Activated CD4-positive, alpha-beta T cell treated with anti-CD3 and anti-CD28 coated beads, Interleukin-2, amount 50 U/mL, for 16 hours (primary cell): ENCODE measurements around the gene FKBP15.
A peak's percentile ranks its signal among the peaks of the same experiment; 100 is the strongest.

ENCODE experiments used
- DNase-seq: peaks from one replicate; pipeline ENCODE4 v3.0.0-alpha.2; 2020

Gene FKBP15

DNA sequence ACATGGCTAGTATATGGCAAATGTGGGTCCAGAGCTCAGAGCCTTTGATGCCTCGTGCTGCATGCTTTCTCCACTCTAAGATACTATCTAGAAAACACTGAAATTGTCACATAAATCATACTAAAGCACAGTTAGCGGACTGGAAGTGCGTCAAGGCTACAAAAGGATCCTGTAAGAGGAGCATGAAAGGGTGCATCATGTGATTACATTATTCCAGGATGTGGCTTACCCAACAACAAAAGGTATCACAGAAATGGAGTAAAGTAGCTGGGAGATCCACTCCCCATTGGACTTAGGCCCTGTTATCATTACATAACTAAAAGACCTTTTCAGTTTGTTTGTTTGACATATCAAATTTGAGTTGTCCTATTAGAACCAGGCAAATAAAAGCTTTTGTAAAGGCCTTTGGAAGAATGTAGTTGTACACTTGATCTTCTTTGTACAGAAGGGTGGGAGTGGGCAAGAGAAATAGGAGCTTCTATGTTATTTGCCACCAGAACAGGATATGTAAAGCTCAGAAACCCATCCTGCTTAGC lies 7.1 kb upstream of the FKBP15 start:
- DNase-seq, result no peak

- no peak for DNase-seq
Measured at GRCh38 chr9:113227436-113227835, 6.4 kb upstream of the FKBP15 start.

DNA sequence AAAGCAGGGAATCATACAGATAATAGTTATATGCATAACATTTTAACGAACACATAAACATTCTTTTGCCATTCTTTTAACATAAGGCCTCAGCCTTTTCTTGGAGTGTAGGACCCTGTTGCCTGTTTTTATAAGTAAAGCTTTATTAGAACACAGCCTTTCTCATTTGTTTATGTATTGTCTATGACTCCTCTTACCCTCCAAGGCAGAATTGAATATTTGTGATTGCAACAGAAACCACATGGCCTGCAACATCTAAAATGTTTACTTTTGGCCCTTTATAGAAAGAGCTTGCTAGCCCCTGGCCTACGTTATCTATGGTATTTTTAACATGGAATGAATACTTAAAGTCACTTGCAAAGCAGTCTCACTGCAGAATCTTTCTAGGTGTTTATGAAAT lies 2.9 kb upstream of the FKBP15 start:
- no peak for DNase-seq

- DNase-seq, result no peak
Measured at GRCh38 chr9:113222482-113222841, 1.4 kb upstream of the FKBP15 start.

GRCh38 chr9:113221800-113222481 lies 864 bp upstream of the FKBP15 start:
- no peak for DNase-seq

DNA sequence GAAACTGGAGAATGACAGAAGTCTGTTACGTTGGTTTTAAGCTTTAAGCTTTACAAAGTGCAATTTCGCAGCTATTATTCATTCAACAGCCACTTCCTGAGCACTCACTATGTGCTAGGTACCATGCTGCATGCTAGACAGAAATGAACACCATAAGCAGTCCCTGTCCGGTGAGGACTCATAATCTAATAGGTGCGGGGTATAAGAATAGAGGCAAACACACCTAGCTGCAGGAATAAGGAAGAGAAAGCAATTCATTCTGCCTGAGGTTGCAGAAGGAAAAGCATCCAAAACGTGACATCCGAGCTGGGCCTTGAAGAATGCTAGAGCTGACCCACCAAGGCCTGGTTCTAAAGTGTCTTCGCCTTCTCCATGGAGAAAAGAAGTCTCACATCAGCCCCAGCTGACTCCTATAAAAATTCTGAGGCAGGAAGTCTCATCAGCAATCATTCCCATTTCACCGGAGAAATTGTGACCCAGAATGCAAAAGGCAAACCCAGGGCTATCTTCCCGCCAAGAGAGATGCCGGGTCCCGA lies 542 bp downstream of the FKBP15 start:
- peak; percentile 35 for DNase-seq

GRCh38 chr9:113219969-113220368 lies 1.1 kb downstream of the FKBP15 start:
- peak; percentile 79 for DNase-seq

GRCh38 chr9:113219186-113219936 lies 1.7 kb downstream of the FKBP15 start:
- no peak for DNase-seq

- DNase-seq, result no peak
Measured at GRCh38 chr9:113216406-113216805, 4.7 kb downstream of the FKBP15 start.

DNA sequence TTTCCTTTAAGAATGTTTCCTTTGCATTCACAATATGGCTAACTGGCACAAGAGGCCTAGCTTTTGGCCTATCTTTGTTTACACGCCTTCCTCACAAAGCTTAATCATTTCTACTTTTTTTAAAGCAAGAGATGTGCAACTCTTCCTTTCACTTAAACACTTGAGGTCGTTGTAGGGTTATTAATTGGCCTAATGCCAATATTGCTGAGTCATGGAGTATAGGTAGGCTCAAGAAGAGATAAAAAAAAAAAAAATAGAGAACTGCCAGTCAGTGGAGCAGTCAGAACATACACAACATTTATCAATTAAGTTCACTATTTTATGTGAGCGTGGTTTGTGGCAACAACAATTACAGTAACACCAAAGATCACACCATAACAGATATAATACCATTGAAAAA lies 5.9 kb downstream of the FKBP15 start:
- DNase-seq, result no peak

GRCh38 chr9:113210815-113211214 lies 10.3 kb downstream of the FKBP15 start:
- no peak for DNase-seq

GRCh38 chr9:113205861-113206260 lies 15.2 kb downstream of the FKBP15 start:
- DNase-seq, result no peak

GRCh38 chr9:113205432-113205831 lies 15.6 kb downstream of the FKBP15 start:
- no peak for DNase-seq

DNA sequence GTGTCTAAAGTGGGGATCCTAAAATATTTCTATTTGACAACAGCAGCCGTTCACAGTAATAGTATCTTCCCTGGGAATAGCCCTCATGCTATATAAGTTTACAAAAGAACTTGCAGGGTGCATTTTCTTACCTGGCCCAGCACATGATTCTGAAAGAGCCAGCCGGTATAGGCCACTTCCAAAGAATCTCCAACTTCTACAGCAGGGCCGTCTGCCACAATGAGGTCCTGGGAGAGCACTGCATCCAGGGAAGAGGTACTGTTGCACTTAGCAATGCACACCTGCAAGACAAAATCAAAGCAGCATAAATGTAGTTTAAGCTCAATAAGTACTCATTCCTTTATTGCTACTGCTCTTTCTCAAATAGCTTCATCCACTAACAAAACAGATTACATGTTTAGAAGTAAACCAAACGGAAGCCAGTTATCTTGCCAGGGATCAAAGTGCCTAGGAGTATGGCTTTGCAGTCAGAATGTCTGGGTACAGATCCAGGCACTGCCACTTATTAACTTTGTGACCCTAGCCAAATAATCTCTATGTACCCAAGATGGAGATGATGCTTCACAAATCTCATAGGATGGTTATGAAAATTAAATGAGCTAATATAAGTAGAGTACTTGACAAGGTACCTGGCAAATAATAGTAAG lies 21.3 kb downstream of the FKBP15 start:
- no peak for DNase-seq

DNA sequence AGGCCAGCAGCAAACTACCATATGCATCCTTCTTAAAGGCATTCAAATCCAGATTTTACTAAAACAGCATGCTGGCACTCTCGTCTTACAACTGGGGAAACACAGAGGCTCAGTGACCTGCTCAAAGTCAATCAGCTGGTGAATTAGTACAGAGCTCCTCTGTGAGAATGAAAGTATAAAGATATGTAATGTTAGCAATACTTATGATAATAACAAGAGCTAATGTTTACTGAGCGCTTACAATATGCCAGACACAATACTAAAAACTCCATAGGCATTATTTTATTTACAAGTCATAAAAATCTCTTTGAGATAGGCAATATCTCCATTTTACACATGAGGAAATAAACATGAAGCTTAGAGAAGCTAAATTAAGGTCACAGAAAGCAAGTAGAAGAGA lies 28.6 kb downstream of the FKBP15 start:
- no peak for DNase-seq

- DNase-seq, result peak; percentile 7
Measured at GRCh38 chr9:113187929-113188595, 33.0 kb downstream of the FKBP15 start.

DNA sequence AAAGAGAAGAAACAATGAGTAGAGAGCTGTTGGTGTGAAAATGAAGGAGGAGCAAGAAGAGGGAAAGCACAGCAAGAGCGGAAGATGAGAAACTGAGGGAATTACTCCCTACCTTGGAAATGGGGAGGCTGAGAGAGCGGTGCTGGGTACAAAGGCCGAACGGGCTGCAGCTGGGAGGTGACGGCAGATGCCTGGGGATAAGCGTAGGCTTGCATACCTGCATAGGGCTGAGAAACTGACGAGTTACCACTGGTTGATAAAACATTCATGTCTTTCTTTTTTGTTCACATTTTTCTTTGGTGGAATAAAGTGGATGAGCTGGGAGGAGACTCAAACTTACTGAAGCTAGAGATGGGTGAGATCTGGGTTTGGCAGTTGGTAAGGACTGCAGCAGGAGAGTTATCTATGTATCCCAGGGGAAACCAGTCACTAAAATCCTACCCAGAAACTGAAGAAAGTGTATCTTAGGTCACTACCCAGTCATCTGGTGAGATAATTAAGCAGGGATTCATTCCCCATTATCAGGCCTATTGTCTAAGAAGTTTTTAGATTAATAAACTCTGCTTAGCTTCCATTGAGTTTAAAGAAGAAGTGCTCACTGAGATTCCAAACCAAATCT lies 34.8 kb downstream of the FKBP15 start:
- DNase-seq, result no peak

- DNase-seq, result no peak
Measured at GRCh38 chr9:113185271-113185670, 35.8 kb downstream of the FKBP15 start.

- DNase-seq, result no peak
Measured at GRCh38 chr9:113184539-113184938, 36.5 kb downstream of the FKBP15 start.

- DNase-seq, result no peak
Measured at GRCh38 chr9:113183956-113184488, 37.1 kb downstream of the FKBP15 start.

DNA sequence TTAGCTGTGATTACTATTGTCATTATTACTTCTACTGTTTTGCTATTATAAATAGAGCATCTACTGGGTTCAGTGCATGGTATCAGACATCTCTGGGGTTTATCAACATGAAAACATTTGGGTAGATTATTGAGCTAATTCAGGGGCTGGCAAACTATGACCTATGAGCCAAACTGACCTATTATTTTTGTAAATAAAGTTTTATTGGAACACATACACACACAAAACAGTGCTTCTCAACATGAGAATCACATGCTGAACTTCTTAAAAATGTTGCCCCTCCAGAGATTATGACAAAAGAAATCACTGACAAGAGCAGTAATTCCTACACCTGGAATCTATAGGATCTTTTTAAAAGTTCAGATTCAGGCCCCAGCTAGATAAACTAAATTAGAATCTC lies 39.9 kb downstream of the FKBP15 start:
- DNase-seq, result no peak

DNA sequence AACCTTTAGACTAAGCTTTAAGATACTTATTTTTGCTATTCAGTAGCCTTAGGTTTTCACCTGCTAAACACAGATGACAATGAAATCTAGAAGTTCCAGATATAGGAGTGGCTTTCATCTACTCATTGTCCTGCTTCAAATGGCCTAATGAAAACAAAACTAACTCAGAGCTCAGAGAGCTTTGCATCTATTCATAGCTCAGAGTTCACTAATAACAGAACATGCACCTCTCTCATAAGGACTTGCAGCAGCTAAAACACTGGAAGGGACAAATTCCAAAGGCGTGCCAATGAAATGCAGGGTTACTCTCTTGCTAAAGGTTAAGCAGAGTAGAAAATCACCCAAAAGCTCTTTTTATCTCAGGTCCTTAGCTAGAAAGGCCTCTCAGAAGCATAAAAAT lies 41.2 kb downstream of the FKBP15 start:
- no peak for DNase-seq
